GM13976 (cell line): ENCODE data around the gene LTBP2.

Experiments used
- DNase-seq: peaks from one replicate; pipeline ENCODE4 v3.0.0; 2012; ENCODE audit warnings: low spot score
- in situ Hi-C: fragments of 300-500 bp; cut with MboI; formaldehyde crosslinking; loops from one replicate; pipeline ENCODE4 v1.12.0; 2022; ENCODE audit warnings: low sequenced_read_pairs, mixed read lengths, inconsistent platforms; ENCODE audit not compliant: unreplicated experiment
- TF ChIP-seq, protein P1 (sequence below): IDR thresholded peaks from 2 replicates; pipeline ENCODE4 v1.5.1; 2012; ENCODE audit warnings: borderline replicate concordance, mild to moderate bottlenecking; ENCODE audit not compliant: insufficient read depth; ENCODE audit errors: extremely low read depth, missing control alignments, control extremely low read depth

The LTBP2 gene

DNA sequence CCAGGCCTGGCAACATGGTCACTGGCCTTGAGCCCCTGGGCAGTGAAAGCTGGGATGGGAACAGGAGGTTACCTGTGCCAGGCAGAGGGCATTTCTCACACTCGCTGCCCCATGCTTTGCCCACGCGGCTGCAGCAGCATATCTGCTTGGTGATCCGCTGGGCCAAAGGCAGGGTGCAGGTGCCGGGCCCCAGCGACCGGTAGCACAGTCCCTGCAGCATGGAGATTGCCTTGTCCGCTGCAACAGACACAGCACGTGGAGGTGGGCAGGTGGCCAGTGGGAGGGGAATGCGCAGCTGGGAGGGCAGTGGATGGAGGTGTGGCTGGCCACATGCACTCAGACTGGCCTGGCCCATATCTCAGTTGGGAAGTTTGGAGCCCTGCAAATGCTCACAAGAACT, 83.2 kb downstream of the LTBP2 start:
- DNase-seq, result no peak
- in situ Hi-C loops, result no loop called here
- TF ChIP-seq, protein P1, sequence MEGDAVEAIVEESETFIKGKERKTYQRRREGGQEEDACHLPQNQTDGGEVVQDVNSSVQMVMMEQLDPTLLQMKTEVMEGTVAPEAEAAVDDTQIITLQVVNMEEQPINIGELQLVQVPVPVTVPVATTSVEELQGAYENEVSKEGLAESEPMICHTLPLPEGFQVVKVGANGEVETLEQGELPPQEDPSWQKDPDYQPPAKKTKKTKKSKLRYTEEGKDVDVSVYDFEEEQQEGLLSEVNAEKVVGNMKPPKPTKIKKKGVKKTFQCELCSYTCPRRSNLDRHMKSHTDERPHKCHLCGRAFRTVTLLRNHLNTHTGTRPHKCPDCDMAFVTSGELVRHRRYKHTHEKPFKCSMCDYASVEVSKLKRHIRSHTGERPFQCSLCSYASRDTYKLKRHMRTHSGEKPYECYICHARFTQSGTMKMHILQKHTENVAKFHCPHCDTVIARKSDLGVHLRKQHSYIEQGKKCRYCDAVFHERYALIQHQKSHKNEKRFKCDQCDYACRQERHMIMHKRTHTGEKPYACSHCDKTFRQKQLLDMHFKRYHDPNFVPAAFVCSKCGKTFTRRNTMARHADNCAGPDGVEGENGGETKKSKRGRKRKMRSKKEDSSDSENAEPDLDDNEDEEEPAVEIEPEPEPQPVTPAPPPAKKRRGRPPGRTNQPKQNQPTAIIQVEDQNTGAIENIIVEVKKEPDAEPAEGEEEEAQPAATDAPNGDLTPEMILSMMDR, result no peak

DNA sequence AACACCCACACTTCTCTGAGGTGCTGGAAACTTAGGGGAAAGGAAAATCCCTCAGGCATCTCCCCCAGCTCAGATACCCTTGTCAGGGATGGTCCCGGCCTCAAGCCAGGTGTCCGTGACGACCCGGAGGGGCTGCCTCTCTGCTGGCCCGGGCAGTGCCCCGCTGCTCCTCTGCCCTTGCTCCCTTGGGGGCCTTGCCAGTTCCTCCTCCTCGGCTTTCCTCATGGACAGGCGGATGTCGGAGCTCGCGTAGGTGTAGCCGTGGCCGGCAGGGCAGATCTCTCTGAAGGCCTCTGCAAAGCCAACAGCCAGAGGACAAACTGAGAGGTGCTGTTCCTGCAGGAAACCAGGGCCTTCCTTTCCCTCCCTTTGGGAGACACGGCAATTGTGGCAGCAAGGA, 83.6 kb downstream of the LTBP2 start:
- TF ChIP-seq, protein P1, result no peak
- in situ Hi-C loops, result no loop called here
- no peak for DNase-seq

DNA sequence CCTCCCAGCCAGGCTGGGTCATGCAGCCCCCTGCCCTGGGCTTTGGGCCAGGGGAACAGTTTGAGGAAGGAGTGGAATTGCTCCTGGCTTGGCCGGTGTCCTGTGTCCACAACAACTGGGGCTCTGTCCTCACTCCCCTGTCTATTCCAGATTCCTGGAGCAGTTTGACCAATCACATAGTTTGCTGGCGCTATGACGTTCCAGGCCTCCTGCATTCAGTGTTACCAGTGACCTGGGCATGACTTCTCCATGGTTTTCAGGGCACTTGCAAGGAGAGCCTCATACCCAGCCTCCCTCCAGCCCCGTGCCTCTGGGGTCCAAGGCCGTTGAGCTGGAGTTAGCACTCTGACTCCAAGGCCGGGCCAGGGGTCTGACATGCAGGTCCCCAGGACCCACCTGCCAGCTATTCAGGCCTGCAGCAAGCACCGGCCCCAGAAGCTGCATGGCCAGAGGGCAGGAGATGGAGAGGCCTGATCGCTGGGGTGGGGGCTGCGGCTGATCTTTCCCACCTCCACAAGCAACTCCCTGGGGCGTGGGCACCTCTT, 84.2 kb downstream of the LTBP2 start:
- TF ChIP-seq, protein P1, result no peak
- in situ Hi-C loops, result no loop called here
- DNase-seq, result no peak

DNA sequence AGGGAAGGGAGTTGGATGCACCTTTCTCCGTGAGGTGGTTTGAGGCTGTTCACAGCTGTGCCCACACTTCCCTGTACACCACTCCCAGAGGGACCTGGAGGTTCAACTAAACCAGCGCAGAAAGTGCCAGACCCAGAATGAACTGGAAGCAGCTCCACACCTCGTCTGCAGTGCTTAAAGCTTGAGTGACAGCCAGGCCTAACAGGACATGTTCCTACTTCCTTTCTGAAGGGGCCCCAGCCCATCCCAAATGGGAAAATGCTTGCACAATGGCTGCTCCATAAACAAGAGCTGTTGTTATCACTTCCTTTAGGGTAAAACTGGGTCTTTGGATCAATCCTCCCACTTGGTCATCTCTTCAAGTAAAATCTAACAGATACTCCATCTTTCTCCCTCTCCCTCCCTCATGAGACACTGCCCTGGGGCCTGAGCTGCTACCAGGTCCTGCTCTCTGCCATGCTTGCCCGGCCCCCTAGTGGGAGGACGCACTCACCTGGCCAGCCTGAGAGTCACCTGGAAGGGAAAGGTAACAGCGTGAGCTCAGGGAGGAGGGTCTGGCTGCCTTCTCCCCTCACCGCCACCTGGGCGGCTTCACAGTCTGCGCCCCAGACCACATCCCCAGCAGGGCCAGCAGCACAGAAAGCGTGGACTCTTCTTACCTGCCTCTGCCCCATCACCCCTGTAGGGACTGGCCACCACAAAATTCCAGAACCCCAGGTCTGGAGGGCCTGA, 85.0 kb downstream of the LTBP2 start:
- in situ Hi-C loops, result no loop called here
- TF ChIP-seq, protein P1, result no peak
- DNase-seq, result no peak

DNA sequence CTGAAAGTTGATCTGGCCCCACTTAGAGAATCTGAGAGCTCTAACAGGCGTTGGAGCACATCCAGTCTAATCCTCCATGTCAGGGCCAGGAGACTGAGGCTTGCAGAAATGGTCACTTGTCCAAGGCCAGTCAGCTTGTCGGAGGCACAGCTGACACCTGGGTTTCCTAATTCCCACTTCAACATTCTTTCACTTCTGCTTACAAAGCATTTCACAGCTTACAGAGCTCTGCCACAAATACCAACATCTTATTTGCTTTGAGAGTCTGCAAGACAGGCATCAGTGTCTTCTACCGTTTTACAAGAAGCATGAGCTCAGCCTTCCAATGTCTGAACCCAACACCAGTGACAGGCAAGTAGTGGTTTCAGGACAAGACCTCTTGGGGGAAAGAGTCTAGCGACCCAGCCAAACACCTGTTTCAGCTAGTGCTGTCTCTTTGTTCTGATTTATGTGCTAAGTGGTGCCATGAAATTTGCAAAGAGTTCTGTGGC, 86.6 kb downstream of the LTBP2 start:
- in situ Hi-C loops, result no loop called here
- TF ChIP-seq, protein P1, result no peak
- no peak for DNase-seq

DNA sequence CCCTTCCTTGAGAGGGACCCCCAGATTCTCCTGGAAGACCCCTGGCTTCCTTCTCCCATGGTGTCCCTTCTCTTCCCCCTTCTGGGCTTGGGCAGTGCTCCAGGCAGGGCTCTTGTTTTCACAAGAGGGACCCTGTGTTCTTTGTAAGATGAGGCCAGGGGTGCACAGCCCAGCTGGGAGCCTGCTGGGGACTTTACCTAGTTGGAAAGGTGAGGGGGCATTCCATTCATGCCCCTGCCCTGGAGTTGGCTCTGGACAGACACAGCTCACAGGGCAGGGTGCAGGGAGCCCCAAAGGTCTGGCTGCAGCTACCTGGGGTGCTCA, 87.3 kb downstream of the LTBP2 start:
- TF ChIP-seq, protein P1, result no peak
- no peak for DNase-seq

More for the DNA sequence above, 87.3 kb downstream of the LTBP2 start:
- in situ Hi-C loops, result no loop called here
